H1 (cell line): Measurements from ENCODE around the gene HNRNPDL. TPM values are rescaled to one million over a fixed set of nuclear protein-coding genes. Genes with fewer than 3 reads are reported as not detected.

Experiments
- CTCF ChIA-PET: fragments of 300-600 bp; sonication (Branson Sonifier 250); formaldehyde crosslinking; loops from one replicate; lab custom pipeline; 2021; ENCODE audit not compliant: partially characterized antibody; lab: Charles Lee
- POLR2A ChIA-PET: fragments of 300-600 bp; sonication (Branson Sonifier 250); formaldehyde crosslinking; loops from one replicate; lab custom pipeline; 2021; ENCODE audit warnings: inconsistent platforms; ENCODE audit not compliant: partially characterized antibody; lab: Charles Lee
- DNase-seq, 2 experiments: peaks; one replicate each; pipeline versions ENCODE4 v3.0.0 to v3.0.0-alpha.2; 2010 to 2022; ENCODE audit warnings: low spot score in 2 of 2, low read depth in 1 of 2, mixed read lengths in 1 of 2
- FAIRE-seq: peaks from 2 replicates; lab custom pipeline; 2011; peaks lifted over from hg19 to GRCh38; lab: Jason Lieb, UNC
- H2AFZ ChIP-seq: 2 replicates; pipeline ENCODE4 v1.8.1; 2012; ENCODE audit warnings: low read length, inconsistent platforms
- H2AK5ac ChIP-seq: 2 replicates; pipeline ENCODE4 v1.6.1; 2013; ENCODE audit warnings: low read depth, low read length
- H2BK120ac ChIP-seq: replicated peaks from 2 replicates; pipeline ENCODE3; 2013; ENCODE audit warnings: low read depth, low read length, inconsistent platforms
- H2BK12ac ChIP-seq: 2 replicates; pipeline ENCODE4 v1.6.1; 2013; ENCODE audit warnings: low read depth, low read length
- H2BK15ac ChIP-seq: 2 replicates; pipeline ENCODE4 v1.6.1; 2013; ENCODE audit warnings: low read length
- H2BK20ac ChIP-seq: 2 replicates; pipeline ENCODE4 v1.6.1; 2013; ENCODE audit warnings: low read length
- H2BK5ac ChIP-seq: 2 replicates; pipeline ENCODE4 v1.6.1; 2013; ENCODE audit warnings: low read depth, low read length
- H3K14ac ChIP-seq: 2 replicates; pipeline ENCODE4 v1.6.1; 2013; ENCODE audit warnings: inconsistent platforms; ENCODE audit not compliant: insufficient read length
- H3K18ac ChIP-seq: 2 replicates; pipeline ENCODE4 v1.6.1; 2013; ENCODE audit warnings: low read length; ENCODE audit errors: extremely low read depth
- H3K23ac ChIP-seq: 2 replicates; pipeline ENCODE4 v1.6.1; 2013; ENCODE audit warnings: inconsistent platforms; ENCODE audit not compliant: insufficient read length
- H3K23me2 ChIP-seq: 2 replicates; pipeline ENCODE4 v1.6.1; 2013; ENCODE audit warnings: low read depth, low read length
- H3K27ac ChIP-seq: 2 replicates; pipeline ENCODE4 v1.6.1; 2011; ENCODE audit warnings: low read depth, low read length, inconsistent platforms
- H3K27me3 ChIP-seq, 4 experiments: replicated peaks in 1 of 4; 1 replicate in 1 of 4; 2 replicates in 3 of 4; pipeline versions ENCODE4 v1.6.1 to v1.8.1; 2011 to 2013; ENCODE audit warnings: low read length in 3 of 4, mild to moderate bottlenecking in 3 of 4, inconsistent platforms in 2 of 4, mixed read lengths in 2 of 4, moderate library complexity in 1 of 4; ENCODE audit not compliant: control insufficient read depth in 3 of 4, insufficient read depth in 3 of 4; ENCODE audit errors: extremely low read depth in 1 of 4
- H3K36me3 ChIP-seq, 4 experiments: 2 replicates each; pipeline versions ENCODE4 v1.6.1 to v1.8.1; 2011 to 2013; ENCODE audit warnings: mild to moderate bottlenecking in 4 of 4, low read length in 3 of 4, moderate library complexity in 2 of 4, control low read depth in 1 of 4, inconsistent platforms in 1 of 4; ENCODE audit not compliant: insufficient read depth in 4 of 4, control insufficient read depth in 2 of 4
- H3K4ac ChIP-seq: replicated peaks from 2 replicates; pipeline ENCODE3; 2013; ENCODE audit warnings: low read length, low read depth, mixed read lengths, inconsistent platforms; ENCODE audit not compliant: insufficient read length
- H3K4me1 ChIP-seq, 4 experiments: replicated peaks in 1 of 4; 1 replicate in 1 of 4; 2 replicates in 3 of 4; pipeline versions ENCODE4 v1.6.1 to v1.8.1; 2011 to 2013; ENCODE audit warnings: low read length in 3 of 4, inconsistent platforms in 2 of 4, mixed read lengths in 1 of 4; ENCODE audit not compliant: insufficient read depth in 4 of 4, control insufficient read depth in 3 of 4
- H3K4me2 ChIP-seq, 2 experiments: 2 replicates each; pipeline versions ENCODE4 v1.6.1 to v1.8.1; 2011 to 2013; ENCODE audit warnings: low read depth in 2 of 2, low read length in 2 of 2, control low read depth in 1 of 2, inconsistent platforms in 1 of 2, mild to moderate bottlenecking in 1 of 2; ENCODE audit not compliant: insufficient read depth in 1 of 2
- H3K4me3 ChIP-seq, 4 experiments: fragments of 200-600, 300-600 bp in 1 of 4; sonication (generic), shearing (Covaris generic), sonication (Bioruptor Twin) in 1 of 4; 2 replicates each; pipeline versions ENCODE4 v1.5.1 to v1.8.1; 2011 to 2016; ENCODE audit warnings: low read length in 4 of 4, low read depth in 3 of 4, control low read depth in 2 of 4, inconsistent platforms in 2 of 4, mild to moderate bottlenecking in 2 of 4, mixed read lengths in 1 of 4, moderate library complexity in 1 of 4; ENCODE audit not compliant: insufficient read depth in 2 of 4; ENCODE audit errors: extremely low read depth in 1 of 4
- H3K56ac ChIP-seq: replicated peaks from 2 replicates; pipeline ENCODE3; 2013; ENCODE audit warnings: low read depth, mild to moderate bottlenecking, mixed read lengths, low read length, inconsistent platforms; ENCODE audit not compliant: insufficient read length
- H3K79me1 ChIP-seq: 2 replicates; pipeline ENCODE4 v1.6.1; 2013; ENCODE audit warnings: low read depth, low read length, control low read depth
- H3K79me2 ChIP-seq, 2 experiments: 2 replicates each; pipeline versions ENCODE4 v1.6.1 to v1.8.1; 2012 to 2013; ENCODE audit warnings: low read length in 2 of 2, mild to moderate bottlenecking in 2 of 2, inconsistent platforms in 1 of 2; ENCODE audit not compliant: insufficient read depth in 2 of 2, control insufficient read depth in 1 of 2
- H3K9ac ChIP-seq, 4 experiments: replicated peaks in 1 of 4; 1 replicate in 1 of 4; 2 replicates in 3 of 4; pipeline versions ENCODE4 v1.6.1 to v1.8.1; 2011 to 2013; ENCODE audit warnings: low read depth in 3 of 4, low read length in 3 of 4, control low read depth in 2 of 4, mild to moderate bottlenecking in 2 of 4, moderate library complexity in 2 of 4, inconsistent platforms in 1 of 4; ENCODE audit errors: extremely low read depth in 1 of 4
- H3K9me3 ChIP-seq, 2 experiments: 2 replicates each; pipeline versions ENCODE4 v1.6.1 to v1.8.1; 2012 to 2013; ENCODE audit warnings: mild to moderate bottlenecking in 2 of 2, moderate library complexity in 2 of 2, control low read depth in 1 of 2, inconsistent platforms in 1 of 2, low read depth in 1 of 2, low read length in 1 of 2, mixed read lengths in 1 of 2; ENCODE audit not compliant: insufficient read depth in 2 of 2
- H4K20me1 ChIP-seq, 2 experiments: replicated peaks in 1 of 2; 2 replicates each; pipeline versions ENCODE3 to v1.8.1; 2011 to 2013; ENCODE audit warnings: inconsistent platforms in 2 of 2, low read length in 2 of 2, mild to moderate bottlenecking in 1 of 2; ENCODE audit not compliant: insufficient read depth in 2 of 2, control insufficient read depth in 1 of 2
- H4K5ac ChIP-seq: 2 replicates; pipeline ENCODE4 v1.6.1; 2013; ENCODE audit warnings: low read length, low read depth, mixed read lengths, inconsistent platforms; ENCODE audit not compliant: insufficient read length
- H4K8ac ChIP-seq: 2 replicates; pipeline ENCODE4 v1.8.0; 2013; ENCODE audit warnings: mild to moderate bottlenecking, moderate library complexity, low read length, inconsistent platforms; ENCODE audit not compliant: insufficient read depth; ENCODE audit errors: extremely low read depth
- H4K91ac ChIP-seq: replicated peaks from 2 replicates; pipeline ENCODE3; 2013; ENCODE audit warnings: low read length, mixed read lengths, inconsistent platforms; ENCODE audit not compliant: insufficient read length
- ASH2L ChIP-seq: fragments of 200-600, 300-600 bp; sonication (generic); IDR thresholded peaks from one replicate; pipeline ENCODE4 v1.7.1; 2017; ENCODE audit warnings: low read length
- BACH1 ChIP-seq: IDR thresholded peaks from 2 replicates; pipeline ENCODE4 v1.6.1; 2012; ENCODE audit warnings: low read length, improper control_type of control experiment
- CTCF ChIP-seq, 3 experiments: IDR thresholded peaks; 1 replicate in 2 of 3; 2 replicates in 1 of 3; pipeline versions ENCODE4 v1.5.1 to v1.6.1; 2011; ENCODE audit warnings: low read length in 3 of 3, mild to moderate bottlenecking in 3 of 3, inconsistent platforms in 2 of 3, low read depth in 1 of 3, moderate library complexity in 1 of 3; ENCODE audit not compliant: insufficient read depth in 1 of 3; ENCODE audit errors: control extremely low read depth in 1 of 3
- FOSL1 ChIP-seq: IDR thresholded peaks from 2 replicates; pipeline ENCODE4 v1.6.1; 2011; ENCODE audit warnings: mild to moderate bottlenecking, low read depth, low read length, moderate library complexity; ENCODE audit not compliant: insufficient read depth
- KDM1A ChIP-seq: fragments of 200-600, 300-600 bp; sonication (generic); IDR thresholded peaks from 2 replicates; pipeline ENCODE4 v1.7.1; 2016; ENCODE audit warnings: mild to moderate bottlenecking, low read length, borderline replicate concordance
- PHF8 ChIP-seq: fragments of 200-600 bp; sonication (generic); conservative IDR thresholded peaks from 2 replicates; pipeline ENCODE4 v1.7.1; 2012; ENCODE audit warnings: low read depth, mild to moderate bottlenecking, inconsistent platforms, low read length, moderate library complexity
- SP1 ChIP-seq: IDR thresholded peaks from 2 replicates; pipeline ENCODE4 v1.6.1; 2011; ENCODE audit warnings: low read depth, low read length
- TAF7 ChIP-seq: optimal IDR thresholded peaks from 2 replicates; pipeline ENCODE3; 2011; ENCODE audit warnings: low read depth, mild to moderate bottlenecking, inconsistent platforms, low read length, moderate library complexity, borderline replicate concordance
- WGBS, 2 experiments: shearing (Covaris generic) in 1 of 2; methylation state at CpG; one replicate each; pipeline versions ENCODE4 v1.1.6 to v1.1.7; 2013 to 2015; ENCODE audit warnings: low lambda C conversion rate in 2 of 2, mixed read lengths in 2 of 2, inconsistent platforms in 1 of 2, low coverage in 1 of 2, missing lambda C conversion rate in 1 of 2; ENCODE audit not compliant: insufficient replicate concordance in 2 of 2, insufficient coverage in 1 of 2, insufficient read length in 1 of 2; ENCODE audit errors: extremely low coverage in 1 of 2, missing lambda C conversion rate in 1 of 2; 5-methylcytosine and 5-hydroxymethylcytosine counted together
- polyA plus RNA-seq, 7 experiments: library from polyadenylated mRNA; depleted of rRNA in 3 of 7; stranded (reverse) in 5 of 7; unstranded in 2 of 7; fragments of >200 nt in 5 of 7; fragments of 200-250 nt in 2 of 7; gene quantifications; 1 replicate in 5 of 7; 2 replicates in 1 of 7; 4 replicates in 1 of 7; pipeline versions ENCODE4 v1.2.1 to v1.2.3, GENCODE V29; 2011 to 2013; ENCODE audit warnings: missing spikeins in 2 of 7, mixed read lengths in 2 of 7
- total RNA-seq: library from RNA; stranded (reverse); fragmentation: NEBNext Ultra II Directional; extraction: Animal tissue kit (Norgen Biotek cat#: 25700); gene quantifications from 2 replicates; pipeline ENCODE4 v1.2.1, GENCODE V29; 2021

The HNRNPDL gene
- total and polyA plus RNA-seq, 2 of the 8 experiments (the other 6 are each of a cell fraction or from before 2014, with no cell fraction given), result 197 to 411 TPM

DNA sequence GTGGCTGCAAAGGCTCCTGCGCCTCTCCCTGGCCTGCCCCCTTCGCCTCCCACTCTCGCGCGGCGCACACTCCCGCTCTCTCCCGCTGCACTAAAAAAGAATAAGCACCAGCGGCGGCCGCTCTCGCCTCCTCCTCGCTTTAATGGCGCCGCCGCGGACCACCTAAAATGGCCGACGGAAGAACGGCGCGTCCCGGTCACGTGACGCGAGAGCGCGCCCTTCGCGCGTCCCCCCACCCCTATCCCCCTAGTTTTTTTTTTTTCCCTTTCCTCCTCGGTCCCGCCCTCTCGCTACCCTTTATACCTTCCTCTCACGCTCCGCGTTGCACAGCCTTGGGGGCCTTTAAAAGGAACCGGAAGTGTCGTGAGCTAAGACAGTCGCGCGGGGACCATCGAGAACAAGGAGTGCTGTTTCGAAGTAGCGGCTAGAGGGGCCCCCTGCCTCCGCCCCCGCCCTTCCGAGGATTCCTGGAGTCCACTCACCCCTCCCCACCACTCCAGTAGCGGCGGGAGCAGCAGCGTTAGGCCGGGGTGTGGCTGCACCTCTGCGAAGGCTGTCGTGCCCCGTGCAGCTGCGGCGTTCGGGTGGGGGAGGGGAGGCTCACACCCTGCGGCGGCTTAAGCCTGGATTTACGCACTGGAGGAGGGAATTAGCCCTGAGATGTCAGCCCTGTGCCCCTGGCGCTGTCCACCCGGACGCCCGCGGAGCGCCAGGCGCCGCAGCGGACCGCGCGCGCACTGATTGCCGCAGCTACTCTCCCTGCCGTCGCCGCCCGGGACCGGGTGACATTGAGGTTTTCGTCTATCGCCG lies 56.2 kb downstream of the HNRNPDL start, which contains the start of gene HNRNPD:
Gene HNRNPD, minus strand, starts transcription at position 176 of the 810 bp plus-strand sequence. CDS start 313 bp downstream, outside the sequence.
- ChIA-PET POLR2A (interaction anchor here (0.5 to 13.8 kb wide), 27 partner anchors 9 to 189 kb away, joined by 3 to 152 read pairs (median 4); partner anchors contain the start of gene HNRNPDL), CTCF (interaction anchor here (1.9 kb wide), 1 partner anchor 14 kb away, joined by 5 read pairs; no protein-coding TSS in a partner anchor)
- FAIRE-seq (peak; percentile 82), DNase-seq (peak; percentile 94 to 96)
- H3K79me2 ChIP-seq, result peaks cover 44 to 84% of the 10 kb centered on the region in 2 experiments
- H3K4me1 ChIP-seq, result no peaks in the 10 kb centered on the region; a peak in 2 of 7 replicates
- peak within 1 kb of the TSS; percentile 97 to 100 (median 100) for H3K9ac ChIP-seq
- no peak within 1 kb of the TSS for H2BK15ac ChIP-seq
- H3K27me3 ChIP-seq, result no peaks in the 10 kb centered on the region
- H3K4me2 ChIP-seq, result peak within 1 kb of the TSS; percentile 65 to 72
- H3K18ac ChIP-seq, result peak within 1 kb of the TSS; percentile 93
- no peaks in the 10 kb centered on the region for H3K9me3 ChIP-seq
- peaks cover 2% of the 10 kb centered on the region for H3K23me2 ChIP-seq
- H4K8ac ChIP-seq, result peak within 1 kb of the TSS; percentile 100
- H2AK5ac ChIP-seq, result peak within 1 kb of the TSS; percentile 61; the same call in 1 of the 2 replicates
- peak within 1 kb of the TSS; percentile 91 to 99 (median 97) for H3K4me3 ChIP-seq
- peak within 1 kb of the TSS; percentile 88; the same call in 1 of the 2 replicates for H2BK12ac ChIP-seq
- H4K91ac ChIP-seq, result peak within 1 kb of the TSS; percentile 97
- peak within 1 kb of the TSS; percentile 98 for H4K5ac ChIP-seq
- peak within 1 kb of the TSS; percentile 96 for H3K56ac ChIP-seq
- H3K79me1 ChIP-seq, result peaks cover 3% of the 10 kb centered on the region
- WGBS, 2 experiments, result 1% methylated on average over 67 of the region's 83 CpGs; no CpG with 5 or more reads in 1 of the 2 experiments
- no peak within 1 kb of the TSS for H2AFZ ChIP-seq
- H3K23ac ChIP-seq, result no peak within 1 kb of the TSS
- H2BK5ac ChIP-seq, result peak within 1 kb of the TSS; percentile 99
- H3K14ac ChIP-seq, result peak within 1 kb of the TSS; percentile 32
- peaks cover 0 to 34% (median 3%) of the 10 kb centered on the region in 4 experiments; a peak in 3 of 8 replicates for H3K36me3 ChIP-seq
- no peak within 1 kb of the TSS for H2BK20ac ChIP-seq
- H3K4ac ChIP-seq, result peak within 1 kb of the TSS; percentile 99
- peaks cover 23 to 25% of the 10 kb centered on the region in 2 experiments for H4K20me1 ChIP-seq
- peak within 1 kb of the TSS; percentile 68 for H2BK120ac ChIP-seq
- peak within 1 kb of the TSS; percentile 99 for H3K27ac ChIP-seq
- TF ChIP-seq KDM1A (peak; percentile 48; the same call in 1 of the 2 replicates), BACH1 (peak; percentile 43), ASH2L (peak; percentile 89), FOSL1 (no peak), PHF8 (peak; percentile 94), CTCF (IDR thresholded peaks at IDR 0.05; ENCODE audit: control extremely low read depth in 1 of 3, insufficient read depth in 1 of 3, low read depth in 1 of 3, low read length in 3 of 3) (no peak), TAF7 (peak; percentile 67), SP1 (peak; percentile 30; the same call in 1 of the 2 replicates)
